Tibial nerve (tissue), 3 donors: ENCODE results near the gene CCL22.

Source experiments
- CTCF ChIP-seq, 5 experiments: fragments of 200-600 bp in 3 of 5; fragments of 450-650 bp in 2 of 5; sonication (generic) in 3 of 5; IDR thresholded peaks; one replicate each; pipeline ENCODE4 v1.5.1; 2016 to 2019; ENCODE audit warnings: antibody characterized with exemption in 5 of 5, mild to moderate bottlenecking in 3 of 5, moderate library complexity in 2 of 5
- POLR2A ChIP-seq, 2 donors: fragments of 450-650 bp; IDR thresholded peaks; one replicate each; pipeline ENCODE4 v1.6.1; 2017; ENCODE audit warnings: antibody characterized with exemption in 2 of 2, mild to moderate bottlenecking in 2 of 2, moderate library complexity in 2 of 2

- TF ChIP-seq CTCF (IDR thresholded peaks at IDR 0.05) (no peak), POLR2A (IDR thresholded peaks at IDR 0.05) (no peak)
Observed at GRCh38 chr16:57388359-57389086, 29.9 kb downstream of the CCL22 start.
